Dermis blood vessel endothelial cell (primary cell): ENCODE measurements around the gene FAM110D. TPM values are rescaled to one million over a fixed set of nuclear protein-coding genes. Genes with fewer than 3 reads are reported as not detected.
A peak's percentile ranks its signal among the peaks of the same experiment; 100 is the strongest.

ENCODE experiments used
- DNase-seq: peaks from one replicate; pipeline ENCODE4 v3.0.0; 2010
- total RNA-seq: library from RNA; depleted of rRNA; stranded (reverse); fragments of >200 nt; gene quantifications from 2 replicates; pipeline ENCODE4 v1.2.3, GENCODE V29; 2014

The FAM110D gene
- total RNA-seq, 1 donor from 2014 or later, result 12.9 TPM

- DNase-seq, result no peak
Observed at GRCh38 chr1:26130695-26131094, 28.2 kb upstream of the FAM110D start.

GRCh38 chr1:26132128-26132833 is 26.6 kb upstream of the FAM110D start:
- no peak for DNase-seq

GRCh38 chr1:26132834-26133167 is 26.1 kb upstream of the FAM110D start:
- no peak for DNase-seq

GRCh38 chr1:26134466-26134865 is 24.4 kb upstream of the FAM110D start:
- DNase-seq, result no peak

GRCh38 chr1:26138974-26139558 is 19.8 kb upstream of the FAM110D start:
- no peak for DNase-seq

- DNase-seq, result no peak
Observed at GRCh38 chr1:26142159-26142558, 16.7 kb upstream of the FAM110D start.

- peak; percentile 92 for DNase-seq
Observed at GRCh38 chr1:26145041-26145959, 13.6 kb upstream of the FAM110D start.

- no peak for DNase-seq
Observed at GRCh38 chr1:26145960-26146294, 13.0 kb upstream of the FAM110D start.

GRCh38 chr1:26148887-26149286 is 10.0 kb upstream of the FAM110D start:
- no peak for DNase-seq

GRCh38 chr1:26153966-26154532 is 4.8 kb upstream of the FAM110D start:
- no peak for DNase-seq

GRCh38 chr1:26154750-26155149 is 4.1 kb upstream of the FAM110D start:
- peak; percentile 45 for DNase-seq

GRCh38 chr1:26155370-26156284 is 3.3 kb upstream of the FAM110D start:
- DNase-seq, result peak; percentile 31

- peak; percentile 79 for DNase-seq
Observed at GRCh38 chr1:26156285-26157038, 2.4 kb upstream of the FAM110D start.

GRCh38 chr1:26158271-26158907 is 490 bp upstream of the FAM110D start:
- DNase-seq, result no peak

- DNase-seq, result no peak
Observed at GRCh38 chr1:26159743-26160039, 812 bp downstream of the FAM110D start.

GRCh38 chr1:26160527-26161414 is 1.9 kb downstream of the FAM110D start:
- DNase-seq, result peak; percentile 27

- peak; percentile 59 for DNase-seq
Observed at GRCh38 chr1:26161415-26162219, 2.7 kb downstream of the FAM110D start.

GRCh38 chr1:26162220-26162709 is 3.4 kb downstream of the FAM110D start:
- no peak for DNase-seq

GRCh38 chr1:26163684-26164035 is 4.8 kb downstream of the FAM110D start:
- no peak for DNase-seq
